ENCODE data around the gene STK39.
A peak's percentile ranks its signal among the peaks of the same experiment; 100 is the strongest.

Gene STK39

GRCh38 chr2:167987026-167987425 lies 260.4 kb downstream of the STK39 start:
- DNase-seq = no peak

GRCh38 chr2:167986223-167986622 lies 261.2 kb downstream of the STK39 start:
- peak; percentile 18 for DNase-seq

GRCh38 chr2:167981945-167982344 lies 265.4 kb downstream of the STK39 start:
- DNase-seq = no peak

GRCh38 chr2:167980439-167980838 lies 267.0 kb downstream of the STK39 start:
- DNase-seq = no peak

- DNase-seq = no peak
Observed at GRCh38 chr2:167972746-167973145, 274.6 kb downstream of the STK39 start.

GRCh38 chr2:167972020-167972419 lies 275.4 kb downstream of the STK39 start:
- DNase-seq = no peak

GRCh38 chr2:167966937-167967913 lies 280.2 kb downstream of the STK39 start:
- no peak for DNase-seq

- DNase-seq = no peak
Observed at GRCh38 chr2:167965907-167966761, 281.3 kb downstream of the STK39 start.

- peak; percentile 16 for DNase-seq
Observed at GRCh38 chr2:167964650-167965413, 282.6 kb downstream of the STK39 start.

GRCh38 chr2:167963899-167964649 lies 283.3 kb downstream of the STK39 start:
- DNase-seq = no peak

GRCh38 chr2:167962436-167963226 lies 284.8 kb downstream of the STK39 start:
- no peak for DNase-seq

- DNase-seq = no peak
Observed at GRCh38 chr2:167961536-167962048, 285.8 kb downstream of the STK39 start.

GRCh38 chr2:167960089-167960747 lies 287.2 kb downstream of the STK39 start:
- DNase-seq = no peak

GRCh38 chr2:167957662-167958061 lies 289.7 kb downstream of the STK39 start:
- no peak for DNase-seq

- DNase-seq = no peak
Observed at GRCh38 chr2:167955264-167955906, 292.0 kb downstream of the STK39 start.

- no peak for DNase-seq
Observed at GRCh38 chr2:167954495-167954894, 292.9 kb downstream of the STK39 start.

- no peak for DNase-seq
Observed at GRCh38 chr2:167953776-167954175, 293.6 kb downstream of the STK39 start.

GRCh38 chr2:167950571-167950970 lies 296.8 kb downstream of the STK39 start:
- no peak for DNase-seq

- no peak for DNase-seq
Observed at GRCh38 chr2:167946441-167946841, 301.0 kb downstream of the STK39 start.

All from fibroblast of skin of back (primary cell).